Activated gamma-delta T cell treated with Interleukin-2 at 50 U/mL for 16 hours (primary cell): ENCODE data around the gene IRX2.

ENCODE experiments used
- DNase-seq: peaks from one replicate; pipeline ENCODE4 v3.0.0-alpha.2; 2020

Gene IRX2

GRCh38 chr5:2755681-2756171, 4.2 kb upstream of the IRX2 start:
- DNase-seq, result no peak

GRCh38 chr5:2755076-2755680, 3.7 kb upstream of the IRX2 start:
- DNase-seq, result no peak

- no peak for DNase-seq
Observed at GRCh38 chr5:2754581-2755075, 3.2 kb upstream of the IRX2 start.

- no peak for DNase-seq
Observed at GRCh38 chr5:2753452-2754420, 2.3 kb upstream of the IRX2 start.

GRCh38 chr5:2752821-2753439, 1.5 kb upstream of the IRX2 start:
- no peak for DNase-seq

- DNase-seq, result no peak
Observed at GRCh38 chr5:2752059-2752820, 763 bp upstream of the IRX2 start.

- DNase-seq, result no peak
Observed at GRCh38 chr5:2750758-2751464, 566 bp downstream of the IRX2 start.

- no peak for DNase-seq
Observed at GRCh38 chr5:2750026-2750757, 1.3 kb downstream of the IRX2 start.

- DNase-seq, result no peak
Observed at GRCh38 chr5:2749514-2750025, 1.9 kb downstream of the IRX2 start.

GRCh38 chr5:2748861-2749513, 2.5 kb downstream of the IRX2 start:
- no peak for DNase-seq

- DNase-seq, result no peak
Observed at GRCh38 chr5:2748179-2748860, 3.2 kb downstream of the IRX2 start.

- DNase-seq, result no peak
Observed at GRCh38 chr5:2747363-2748162, 3.9 kb downstream of the IRX2 start.

GRCh38 chr5:2746561-2747032, 4.9 kb downstream of the IRX2 start:
- no peak for DNase-seq

- DNase-seq, result no peak
Observed at GRCh38 chr5:2744485-2744884, 7.0 kb downstream of the IRX2 start.

- no peak for DNase-seq
Observed at GRCh38 chr5:2742921-2743679, 8.4 kb downstream of the IRX2 start.

- DNase-seq, result no peak
Observed at GRCh38 chr5:2741956-2742355, 9.5 kb downstream of the IRX2 start.

GRCh38 chr5:2740876-2741555, 10.5 kb downstream of the IRX2 start:
- no peak for DNase-seq
